Adipose tissue (tissue), 3 donors: Measurements from ENCODE around the gene RPS6KA2. TPM values are rescaled to one million over a fixed set of nuclear protein-coding genes. Genes with fewer than 3 reads are reported as not detected.

ENCODE experiments used
- H3K27ac ChIP-seq: one replicate; pipeline ENCODE4 v1.5.1; 2013; ENCODE audit warnings: low read depth, low read length
- WGBS, 3 donors: extraction: QIAGEN DNeasy Blood & Tissue Kit; methylation state at CpG; one replicate each; pipeline ENCODE4 v1.1.7; 2013; 5-methylcytosine and 5-hydroxymethylcytosine counted together
- polyA plus RNA-seq, 3 donors: library from polyadenylated mRNA; stranded (reverse); fragments of 200-250 nt; gene quantifications; one replicate each; pipeline ENCODE4 v1.2.3, GENCODE V29; 2013
- donor health status: healthy with polysubstance abuse.
- donor health status: Bipolar disorder and iron deficiency.
- donor health status: healthy.

The RPS6KA2 gene
- polyA plus RNA-seq, 3 donors, result 15.8 to 31.8 (median 23.5) TPM

GRCh38 chr6:166621114-166621540 is 5.9 kb downstream of the RPS6KA2 start:
- WGBS, 3 donors, result 70 to 91% (median 84%) methylated on average over 6 of the region's 6 CpGs
- no peak overlapping the region for H3K27ac ChIP-seq

GRCh38 chr6:166620478-166621113 is 6.5 kb downstream of the RPS6KA2 start:
- H3K27ac ChIP-seq, result no peak overlapping the region
- WGBS, 3 donors, result 49 to 81% (median 75%) methylated on average over 8 of the region's 8 CpGs

GRCh38 chr6:166619912-166620311 is 7.1 kb downstream of the RPS6KA2 start:
- WGBS, 3 donors, result 38 to 47% (median 44%) methylated on average over 3 of the region's 3 CpGs
- no peak overlapping the region for H3K27ac ChIP-seq

- no peak overlapping the region for H3K27ac ChIP-seq
- WGBS, 3 donors, result 96 to 98% (median 97%) methylated on average over 27 of the region's 27 CpGs
These were observed 7.9 kb downstream of the RPS6KA2 start for GRCh38 chr6:166618866-166619761.

- no peak overlapping the region for H3K27ac ChIP-seq
- 95 to 96% (median 96%) methylated on average over 4 of the region's 4 CpGs for WGBS, 3 donors
These were observed 8.8 kb downstream of the RPS6KA2 start for GRCh38 chr6:166618251-166618650.

GRCh38 chr6:166617359-166617758 is 9.7 kb downstream of the RPS6KA2 start:
- 76 to 95% (median 91%) methylated on average over 7 of the region's 7 CpGs for WGBS, 3 donors
- H3K27ac ChIP-seq, result no peak overlapping the region

GRCh38 chr6:166616261-166617238 is 10.5 kb downstream of the RPS6KA2 start:
- no peak overlapping the region for H3K27ac ChIP-seq
- WGBS, 3 donors, result 94 to 98% (median 96%) methylated on average over 22 of the region's 22 CpGs

- 76 to 86% (median 76%) methylated on average over 21 of the region's 21 CpGs for WGBS, 3 donors
- no peak overlapping the region for H3K27ac ChIP-seq
These were observed 11.8 kb downstream of the RPS6KA2 start for GRCh38 chr6:166615059-166615770.

GRCh38 chr6:166614589-166614988 is 12.5 kb downstream of the RPS6KA2 start:
- no peak overlapping the region for H3K27ac ChIP-seq
- 69 to 93% (median 84%) methylated on average over 10 of the region's 10 CpGs for WGBS, 3 donors

- WGBS, 3 donors, result 76 to 90% (median 87%) methylated on average over 12 of the region's 12 CpGs
- no peak overlapping the region for H3K27ac ChIP-seq
These were observed 12.9 kb downstream of the RPS6KA2 start for GRCh38 chr6:166614171-166614583.

GRCh38 chr6:166613027-166613426 is 14.0 kb downstream of the RPS6KA2 start:
- WGBS, 3 donors, result 91 to 93% (median 93%) methylated on average over 7 of the region's 7 CpGs
- no peak overlapping the region for H3K27ac ChIP-seq

- WGBS, 3 donors, result 76 to 88% (median 77%) methylated on average over 11 of the region's 11 CpGs
- H3K27ac ChIP-seq, result no peak overlapping the region
These were observed 14.6 kb downstream of the RPS6KA2 start for GRCh38 chr6:166612471-166612881.

GRCh38 chr6:166611631-166612030 is 15.4 kb downstream of the RPS6KA2 start:
- H3K27ac ChIP-seq, result no peak overlapping the region
- WGBS, 3 donors, result 87 to 92% (median 90%) methylated on average over 4 of the region's 4 CpGs

GRCh38 chr6:166610069-166610468 is 17.0 kb downstream of the RPS6KA2 start:
- WGBS, 3 donors, result 90% methylated on average over 9 of the region's 9 CpGs
- H3K27ac ChIP-seq, result no peak overlapping the region

- no peak overlapping the region for H3K27ac ChIP-seq
- WGBS, 3 donors, result 84 to 93% (median 91%) methylated on average over 4 of the region's 4 CpGs
These were observed 18.3 kb downstream of the RPS6KA2 start for GRCh38 chr6:166608774-166609173.

GRCh38 chr6:166605752-166606151 is 21.3 kb downstream of the RPS6KA2 start:
- 88 to 95% (median 91%) methylated on average over 6 of the region's 6 CpGs for WGBS, 3 donors
- no peak overlapping the region for H3K27ac ChIP-seq

GRCh38 chr6:166604911-166605310 is 22.1 kb downstream of the RPS6KA2 start:
- H3K27ac ChIP-seq, result no peak overlapping the region
- WGBS, 3 donors, result 88 to 95% (median 94%) methylated on average over 6 of the region's 6 CpGs

GRCh38 chr6:166604328-166604727 is 22.7 kb downstream of the RPS6KA2 start:
- no peak overlapping the region for H3K27ac ChIP-seq
- 96 to 98% (median 97%) methylated on average over 9 of the region's 9 CpGs for WGBS, 3 donors
